ENCODE results near the gene PDCD1. TPM values are rescaled to one million over a fixed set of nuclear protein-coding genes. Genes with fewer than 3 reads are reported as not detected.
"Not testable (repeated sequence)": the region's sequence is repeated elsewhere in the genome, so short reads cannot be mapped to it uniquely, and the experiment has no call there.

The PDCD1 gene
- total RNA-seq, 5 donors from 2014 or later (not counting 1 experiment from before 2014, with no cell fraction given): 1.3 to 6.8 (median 5.2) TPM

DNA sequence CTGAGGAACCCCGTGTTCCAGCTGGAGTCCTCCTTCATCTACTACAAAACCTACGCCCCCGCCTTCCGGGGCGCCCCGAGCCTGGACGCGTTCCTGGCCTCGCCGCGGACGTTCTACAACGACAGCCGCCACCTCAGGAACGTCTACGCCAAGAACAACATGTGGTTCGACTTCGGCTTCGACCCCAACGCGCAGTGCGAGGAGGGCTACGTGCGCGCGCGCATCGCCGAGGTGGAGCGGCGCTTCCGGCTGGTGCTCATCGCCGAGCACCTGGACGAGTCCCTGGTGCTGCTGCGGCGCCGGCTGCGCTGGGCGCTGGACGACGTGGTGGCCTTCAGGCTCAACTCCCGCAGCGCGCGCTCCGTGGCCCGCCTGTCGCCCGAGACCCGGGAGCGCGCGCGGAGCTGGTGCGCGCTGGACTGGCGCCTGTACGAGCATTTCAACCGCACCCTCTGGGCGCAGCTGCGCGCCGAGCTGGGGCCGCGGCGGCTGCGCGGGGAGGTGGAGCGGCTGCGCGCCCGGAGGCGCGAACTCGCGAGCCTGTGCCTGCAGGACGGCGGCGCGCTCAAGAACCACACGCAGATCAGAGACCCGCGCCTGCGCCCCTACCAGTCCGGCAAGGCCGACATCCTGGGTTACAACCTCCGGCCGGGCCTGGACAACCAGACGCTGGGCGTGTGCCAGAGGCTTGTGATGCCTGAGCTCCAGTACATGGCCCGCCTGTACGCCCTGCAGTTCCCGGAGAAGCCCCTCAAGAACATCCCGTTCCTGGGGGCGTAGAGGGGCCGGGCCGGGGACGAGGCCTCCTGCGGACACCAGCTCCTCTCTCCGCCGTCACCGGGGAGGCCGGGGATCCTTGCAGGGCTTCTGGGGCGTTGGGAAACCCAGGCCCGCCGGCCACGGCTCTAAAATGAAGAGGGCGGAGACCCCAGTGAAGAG, 55.0 kb downstream of the PDCD1 start:
- Histone ChIP-seq H3K4me3 (ENCODE audit: control insufficient read depth in 1 of 2, extremely low read depth in 1 of 2, low read length in 1 of 2) (peak overlapping the region; percentile 52 to 67), H3K9me3 (no peaks in the 10 kb centered on the region), H3K27me3 (replicated peaks in 1 of 2; ENCODE audit: control insufficient read depth in 2 of 2, extremely low read depth in 1 of 2, insufficient read depth in 2 of 2, low read length in 1 of 2) (peaks cover 0 to 21% of the 10 kb centered on the region in 2 experiments), H3K4me1 (ENCODE audit: control insufficient read depth in 1 of 2, extremely low read depth in 1 of 2, insufficient read depth in 2 of 2, low read length in 2 of 2) (peaks cover 5 to 22% of the 10 kb centered on the region in 2 experiments), H3K27ac (ENCODE audit: low read length) (no peak overlapping the region), H3K36me3 (ENCODE audit: control insufficient read depth in 2 of 2, extremely low read depth in 1 of 2, insufficient read depth in 1 of 2, low read length in 1 of 2) (no peaks in the 10 kb centered on the region)
- Mint-ChIP-seq H3K27me3 (peaks cover 0 to 10% of the 10 kb centered on the region in 2 donors), H3K4me1 (peaks cover 4 to 13% (median 9%) of the 10 kb centered on the region in 3 donors), H3K27ac (no peak overlapping the region), H3K9me3 (no peaks in the 10 kb centered on the region), H3K4me3 (peak overlapping the region; percentile 62 to 68 (median 66)), H3K36me3 (no peaks in the 10 kb centered on the region)
- ChIA-PET POLR2A (no interaction called here), CTCF (interaction anchor here in 1 of 2 donors (0.5 kb wide), 1 partner anchor 12 kb away, joined by 3 read pairs; no protein-coding TSS in a partner anchor)
- DNase-seq (peak in 23 of 35 experiments; percentile 14 to 67 (median 36)), ATAC-seq (replicated peaks in 1 of 4) (peak; percentile 63 to 77 (median 72))
- WGBS (ENCODE audit: insufficient coverage): 3% methylated on average over 109 of the region's 109 CpGs

- peak overlapping the region in 1 of 2 donors; percentile 67 for H3K4me3 ChIP-seq (ENCODE audit: control insufficient read depth in 1 of 2, extremely low read depth in 1 of 2, low read length in 1 of 2)
- Mint-ChIP-seq H3K4me1 (peaks cover 4 to 9% (median 9%) of the 10 kb centered on the region in 3 donors), H3K4me3 (peak overlapping the region in 1 of 3 donors; percentile 68), H3K27me3 (peaks cover 0 to 7% of the 10 kb centered on the region in 2 donors), H3K36me3 (no peaks in the 10 kb centered on the region), H3K27ac (no peak overlapping the region), H3K9me3 (no peaks in the 10 kb centered on the region)
- no peaks in the 10 kb centered on the region for H3K36me3 ChIP-seq (ENCODE audit: control insufficient read depth in 2 of 2, extremely low read depth in 1 of 2, insufficient read depth in 1 of 2, low read length in 1 of 2)
- DNase-seq (no peak), ATAC-seq (replicated peaks in 1 of 4) (no peak)
- H3K27ac ChIP-seq (ENCODE audit: low read length): no peak overlapping the region
- peaks cover 5 to 22% of the 10 kb centered on the region in 2 experiments for H3K4me1 ChIP-seq (ENCODE audit: control insufficient read depth in 1 of 2, extremely low read depth in 1 of 2, insufficient read depth in 2 of 2, low read length in 2 of 2)
- peaks cover 0 to 26% of the 10 kb centered on the region in 2 experiments for H3K27me3 ChIP-seq (replicated peaks in 1 of 2; ENCODE audit: control insufficient read depth in 2 of 2, extremely low read depth in 1 of 2, insufficient read depth in 2 of 2, low read length in 1 of 2)
- ChIA-PET CTCF (no interaction called here), POLR2A (no interaction called here)
- H3K9me3 ChIP-seq: no peaks in the 10 kb centered on the region
- 67% methylated on average over 21 of the region's 32 CpGs for WGBS (ENCODE audit: insufficient coverage)
These were observed 56.0 kb downstream of the PDCD1 start for GRCh38 chr2:241802421-241803318.

DNA sequence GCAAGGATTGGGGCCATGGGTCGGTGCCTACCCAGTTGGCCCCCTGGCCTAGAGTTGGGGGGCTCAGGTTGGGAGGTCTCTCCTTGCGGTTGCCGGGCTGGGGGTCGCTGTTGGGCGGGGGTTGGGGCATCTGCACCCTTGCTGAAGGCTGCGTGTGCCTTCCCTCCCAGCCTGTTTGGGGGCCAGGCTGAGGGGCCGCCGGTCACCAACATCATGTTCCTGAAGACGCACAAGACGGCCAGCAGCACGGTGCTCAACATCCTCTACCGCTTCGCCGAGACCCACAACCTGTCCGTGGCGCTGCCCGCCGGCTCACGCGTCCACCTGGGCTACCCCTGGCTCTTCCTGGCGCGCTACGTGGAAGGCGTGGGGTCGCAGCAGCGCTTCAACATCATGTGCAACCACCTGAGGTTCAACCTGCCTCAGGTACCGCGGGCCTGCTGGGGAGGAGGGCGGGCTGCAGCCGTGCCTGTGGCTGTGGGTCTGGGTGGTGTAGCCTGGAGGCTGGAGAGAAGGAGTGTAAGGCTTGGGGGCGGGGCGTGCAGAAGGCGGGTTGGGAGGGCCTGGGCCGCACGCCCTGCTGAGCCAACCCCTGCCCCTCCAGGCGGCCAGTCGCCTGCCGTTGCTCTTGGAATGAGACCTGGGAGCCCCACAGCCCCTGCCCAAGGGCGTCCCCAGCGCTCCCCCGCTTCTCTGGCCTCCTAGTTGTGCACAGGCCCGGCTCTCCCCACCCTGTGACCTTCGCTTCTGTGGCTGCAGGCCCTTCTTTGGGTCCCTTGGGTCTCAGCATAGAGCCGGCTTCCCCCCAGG, 56.9 kb downstream of the PDCD1 start:
- Mint-ChIP-seq H3K4me1 (peaks cover 4 to 9% (median 9%) of the 10 kb centered on the region in 3 donors), H3K27ac (no peak overlapping the region), H3K4me3 (peak overlapping the region in 2 of 3 donors; percentile 21 to 48), H3K9me3 (no peaks in the 10 kb centered on the region), H3K27me3 (peaks cover 0 to 7% of the 10 kb centered on the region in 2 donors), H3K36me3 (no peaks in the 10 kb centered on the region)
- CTCF ChIA-PET: no interaction called here
- H3K27ac ChIP-seq (ENCODE audit: low read length): no peak overlapping the region
- no peaks in the 10 kb centered on the region for H3K36me3 ChIP-seq (ENCODE audit: control insufficient read depth in 2 of 2, extremely low read depth in 1 of 2, insufficient read depth in 1 of 2, low read length in 1 of 2)
- 93% methylated on average over 36 of the region's 44 CpGs for WGBS (ENCODE audit: insufficient coverage)
- DNase-seq: peak in 1 of 35 experiments; percentile 10
- H3K4me3 ChIP-seq (ENCODE audit: control insufficient read depth in 1 of 2, extremely low read depth in 1 of 2, low read length in 1 of 2): no peak overlapping the region
- no peak for ATAC-seq (replicated peaks in 1 of 4)
- H3K27me3 ChIP-seq (replicated peaks in 1 of 2; ENCODE audit: control insufficient read depth in 2 of 2, extremely low read depth in 1 of 2, insufficient read depth in 2 of 2, low read length in 1 of 2): peaks cover 0 to 26% of the 10 kb centered on the region in 2 experiments
- no peaks in the 10 kb centered on the region for H3K9me3 ChIP-seq
- POLR2A ChIA-PET: no interaction called here
- H3K4me1 ChIP-seq (ENCODE audit: control insufficient read depth in 1 of 2, extremely low read depth in 1 of 2, insufficient read depth in 2 of 2, low read length in 2 of 2): peaks cover 5 to 22% of the 10 kb centered on the region in 2 experiments

DNA sequence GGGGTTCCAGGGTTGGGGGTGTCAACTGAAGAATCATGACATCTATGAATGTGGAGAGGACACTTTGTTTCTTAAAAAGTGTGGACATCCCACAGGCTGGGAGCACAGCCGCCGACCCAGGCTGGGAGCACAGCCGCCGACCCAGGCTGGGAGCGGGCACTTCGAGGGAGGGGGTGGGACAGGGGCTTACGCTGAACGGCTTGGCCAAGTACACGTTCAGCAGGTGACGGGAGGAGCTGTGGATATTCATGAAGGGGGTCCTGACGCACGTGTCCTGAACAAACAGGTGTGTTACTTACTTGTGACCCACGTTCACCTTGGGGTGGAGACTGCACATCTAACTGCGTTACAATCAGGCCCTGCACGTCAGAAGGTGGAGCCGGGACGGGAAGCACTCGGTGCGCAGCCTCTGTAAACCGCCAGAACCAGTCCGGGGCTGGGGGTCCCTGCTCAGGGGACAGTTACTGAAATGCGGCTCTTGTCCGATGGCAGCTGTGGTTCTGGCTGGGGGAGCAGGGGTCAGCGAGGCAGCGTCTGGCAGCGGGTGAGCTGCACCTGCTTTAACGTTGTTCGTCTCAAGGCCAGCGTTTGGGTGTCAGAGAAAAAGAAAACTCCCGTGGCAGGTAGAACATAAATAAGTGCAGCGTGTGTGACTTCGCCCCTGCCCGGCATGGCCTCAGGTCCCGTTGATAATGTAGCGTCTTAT, 58.3 kb downstream of the PDCD1 start:
- POLR2A ChIA-PET; H3K36me3 ChIP-seq (ENCODE audit: control insufficient read depth in 2 of 2, extremely low read depth in 1 of 2, insufficient read depth in 1 of 2, low read length in 1 of 2); H3K27ac Mint-ChIP-seq; H3K9me3 ChIP-seq; CTCF ChIA-PET; H3K36me3 Mint-ChIP-seq; H3K27ac ChIP-seq (ENCODE audit: low read length); H3K4me1 Mint-ChIP-seq; H3K27me3 Mint-ChIP-seq; H3K4me3 ChIP-seq (ENCODE audit: control insufficient read depth in 1 of 2, extremely low read depth in 1 of 2, low read length in 1 of 2); H3K4me3 Mint-ChIP-seq; H3K9me3 Mint-ChIP-seq; ATAC-seq (replicated peaks in 1 of 4): not testable (repeated sequence)
- peak in 1 of 35 experiments; percentile 7 for DNase-seq
- 94% methylated on average over 24 of the region's 35 CpGs for WGBS (ENCODE audit: insufficient coverage)
- Histone ChIP-seq H3K4me1 (ENCODE audit: control insufficient read depth in 1 of 2, extremely low read depth in 1 of 2, insufficient read depth in 2 of 2, low read length in 2 of 2) (peaks cover 5 to 22% of the 10 kb centered on the region in 2 experiments), H3K27me3 (replicated peaks in 1 of 2; ENCODE audit: control insufficient read depth in 2 of 2, extremely low read depth in 1 of 2, insufficient read depth in 2 of 2, low read length in 1 of 2) (peaks cover 0 to 26% of the 10 kb centered on the region in 2 experiments)
